ENCODE measurements around the gene KBTBD7. TPM values are rescaled to one million over a fixed set of nuclear protein-coding genes. Genes with fewer than 3 reads are reported as not detected.

KBTBD7 gene
- total and polyA plus RNA-seq, 9 of the 15 experiments (the other 6 are each of a cell fraction or from before 2014, with no cell fraction given), result 1.8 to 4.4 (median 3.3) TPM

DNA sequence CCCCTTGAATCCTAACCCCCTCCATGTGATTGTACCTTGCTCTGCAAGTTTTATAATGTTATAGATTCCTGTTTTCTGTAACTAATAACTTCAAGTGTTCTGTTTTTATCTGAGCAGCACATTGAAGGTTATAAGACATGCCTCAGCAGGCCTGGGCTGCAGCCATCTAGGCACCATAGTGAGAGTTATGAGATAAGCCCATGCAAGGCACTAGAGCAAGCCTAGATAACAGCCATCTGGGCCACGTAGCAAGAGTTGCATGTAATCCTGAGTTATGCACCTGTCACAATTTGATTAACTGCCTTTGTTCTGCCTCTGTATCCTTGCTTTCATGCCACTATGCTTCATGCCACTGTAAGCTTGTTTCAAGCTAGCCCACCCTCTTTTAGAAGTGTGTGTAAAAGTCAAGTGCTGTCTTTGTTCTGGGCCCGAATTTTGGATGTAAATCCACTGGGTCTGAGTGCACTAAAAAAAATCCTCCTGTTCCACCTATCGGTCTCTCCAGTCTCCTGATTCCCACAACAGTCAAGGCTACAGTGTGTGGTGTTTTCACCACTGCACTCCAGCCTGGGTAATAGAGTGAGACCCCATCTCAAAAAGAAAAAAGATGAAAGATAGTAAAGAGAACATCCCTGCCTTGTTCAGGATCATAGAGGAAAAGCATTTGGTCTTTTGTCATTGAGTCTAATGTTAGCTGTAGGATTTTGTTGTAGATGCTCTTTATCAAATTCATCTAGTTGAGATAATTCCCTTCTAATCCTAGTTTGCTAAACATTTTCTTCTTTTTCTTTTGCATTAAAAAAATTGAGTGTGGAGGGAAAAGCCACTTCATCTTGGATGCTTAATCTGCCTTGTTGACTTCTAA is 45.7 kb downstream of the KBTBD7 start (continued):
- TF ChIP-seq, protein P1, sequence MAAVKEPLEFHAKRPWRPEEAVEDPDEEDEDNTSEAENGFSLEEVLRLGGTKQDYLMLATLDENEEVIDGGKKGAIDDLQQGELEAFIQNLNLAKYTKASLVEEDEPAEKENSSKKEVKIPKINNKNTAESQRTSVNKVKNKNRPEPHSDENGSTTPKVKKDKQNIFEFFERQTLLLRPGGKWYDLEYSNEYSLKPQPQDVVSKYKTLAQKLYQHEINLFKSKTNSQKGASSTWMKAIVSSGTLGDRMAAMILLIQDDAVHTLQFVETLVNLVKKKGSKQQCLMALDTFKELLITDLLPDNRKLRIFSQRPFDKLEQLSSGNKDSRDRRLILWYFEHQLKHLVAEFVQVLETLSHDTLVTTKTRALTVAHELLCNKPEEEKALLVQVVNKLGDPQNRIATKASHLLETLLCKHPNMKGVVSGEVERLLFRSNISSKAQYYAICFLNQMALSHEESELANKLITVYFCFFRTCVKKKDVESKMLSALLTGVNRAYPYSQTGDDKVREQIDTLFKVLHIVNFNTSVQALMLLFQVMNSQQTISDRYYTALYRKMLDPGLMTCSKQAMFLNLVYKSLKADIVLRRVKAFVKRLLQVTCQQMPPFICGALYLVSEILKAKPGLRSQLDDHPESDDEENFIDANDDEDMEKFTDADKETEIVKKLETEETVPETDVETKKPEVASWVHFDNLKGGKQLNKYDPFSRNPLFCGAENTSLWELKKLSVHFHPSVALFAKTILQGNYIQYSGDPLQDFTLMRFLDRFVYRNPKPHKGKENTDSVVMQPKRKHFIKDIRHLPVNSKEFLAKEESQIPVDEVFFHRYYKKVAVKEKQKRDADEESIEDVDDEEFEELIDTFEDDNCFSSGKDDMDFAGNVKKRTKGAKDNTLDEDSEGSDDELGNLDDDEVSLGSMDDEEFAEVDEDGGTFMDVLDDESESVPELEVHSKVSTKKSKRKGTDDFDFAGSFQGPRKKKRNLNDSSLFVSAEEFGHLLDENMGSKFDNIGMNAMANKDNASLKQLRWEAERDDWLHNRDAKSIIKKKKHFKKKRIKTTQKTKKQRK (IDR thresholded peaks at IDR 0.05; ENCODE audit: borderline replicate concordance, low read depth, low read length), result peak; percentile 78
- 0 out of 2 replicates have a peak, but pooled peaks have one; percentile 35 for TF ChIP-seq JUN (IDR thresholded peaks at IDR 0.05; ENCODE audit: borderline replicate concordance, low read depth, low read length)
- TF ChIP-seq JUN (CRISPR knock-in tag; IDR thresholded peaks at IDR 0.05; ENCODE audit: borderline replicate concordance), result no peak
- TF ChIP-seq ETV6 (IDR thresholded peaks at IDR 0.05; ENCODE audit: borderline replicate concordance in 1 of 2, low read depth in 2 of 2, low read length in 1 of 2), result no peak
- TF ChIP-seq ETV6 (CRISPR knock-in tag; IDR thresholded peaks at IDR 0.05; ENCODE audit: borderline replicate concordance), result no peak
- no peak for TF ChIP-seq SIN3A (IDR thresholded peaks at IDR 0.05; ENCODE audit: borderline replicate concordance in 2 of 2, control insufficient read depth in 1 of 2, low read depth in 2 of 2, low read length in 2 of 2)
- peak; percentile 69; the same call in 1 of the 2 replicates for TF ChIP-seq MIER1 (IDR thresholded peaks at IDR 0.05; ENCODE audit: low read depth)
- TF ChIP-seq HDAC3 (IDR thresholded peaks at IDR 0.05; ENCODE audit: borderline replicate concordance, partially characterized antibody), result no peak
- TF ChIP-seq CBX1 (IDR thresholded peaks at IDR 0.05; ENCODE audit: low read depth), result peak; percentile 95
- TF ChIP-seq, protein P2, sequence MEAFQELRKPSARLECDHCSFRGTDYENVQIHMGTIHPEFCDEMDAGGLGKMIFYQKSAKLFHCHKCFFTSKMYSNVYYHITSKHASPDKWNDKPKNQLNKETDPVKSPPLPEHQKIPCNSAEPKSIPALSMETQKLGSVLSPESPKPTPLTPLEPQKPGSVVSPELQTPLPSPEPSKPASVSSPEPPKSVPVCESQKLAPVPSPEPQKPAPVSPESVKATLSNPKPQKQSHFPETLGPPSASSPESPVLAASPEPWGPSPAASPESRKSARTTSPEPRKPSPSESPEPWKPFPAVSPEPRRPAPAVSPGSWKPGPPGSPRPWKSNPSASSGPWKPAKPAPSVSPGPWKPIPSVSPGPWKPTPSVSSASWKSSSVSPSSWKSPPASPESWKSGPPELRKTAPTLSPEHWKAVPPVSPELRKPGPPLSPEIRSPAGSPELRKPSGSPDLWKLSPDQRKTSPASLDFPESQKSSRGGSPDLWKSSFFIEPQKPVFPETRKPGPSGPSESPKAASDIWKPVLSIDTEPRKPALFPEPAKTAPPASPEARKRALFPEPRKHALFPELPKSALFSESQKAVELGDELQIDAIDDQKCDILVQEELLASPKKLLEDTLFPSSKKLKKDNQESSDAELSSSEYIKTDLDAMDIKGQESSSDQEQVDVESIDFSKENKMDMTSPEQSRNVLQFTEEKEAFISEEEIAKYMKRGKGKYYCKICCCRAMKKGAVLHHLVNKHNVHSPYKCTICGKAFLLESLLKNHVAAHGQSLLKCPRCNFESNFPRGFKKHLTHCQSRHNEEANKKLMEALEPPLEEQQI (IDR thresholded peaks at IDR 0.05), result peak; percentile 52; the same call in 1 of the 2 replicates
- TF ChIP-seq GATAD2B (IDR thresholded peaks at IDR 0.05; ENCODE audit: borderline replicate concordance), result no peak
- peak; percentile 71 to 84 for TF ChIP-seq TRIM24 (IDR thresholded peaks at IDR 0.05)
- no peak for TF ChIP-seq PHF8 (IDR thresholded peaks at IDR 0.05; ENCODE audit: borderline replicate concordance, low read length)
- TF ChIP-seq PHF21A (IDR thresholded peaks at IDR 0.05; ENCODE audit: borderline replicate concordance, low read depth), result no peak
- TF ChIP-seq, protein P3, sequence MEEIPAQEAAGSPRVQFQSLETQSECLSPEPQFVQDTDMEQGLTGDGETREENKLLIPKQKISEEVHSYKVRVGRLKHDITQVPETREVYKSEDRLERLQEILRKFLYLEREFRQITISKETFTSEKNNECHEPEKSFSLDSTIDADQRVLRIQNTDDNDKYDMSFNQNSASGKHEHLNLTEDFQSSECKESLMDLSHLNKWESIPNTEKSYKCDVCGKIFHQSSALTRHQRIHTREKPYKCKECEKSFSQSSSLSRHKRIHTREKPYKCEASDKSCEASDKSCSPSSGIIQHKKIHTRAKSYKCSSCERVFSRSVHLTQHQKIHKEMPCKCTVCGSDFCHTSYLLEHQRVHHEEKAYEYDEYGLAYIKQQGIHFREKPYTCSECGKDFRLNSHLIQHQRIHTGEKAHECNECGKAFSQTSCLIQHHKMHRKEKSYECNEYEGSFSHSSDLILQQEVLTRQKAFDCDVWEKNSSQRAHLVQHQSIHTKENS (CRISPR knock-in tag; IDR thresholded peaks at IDR 0.05), result no peak
- TF ChIP-seq HLTF (IDR thresholded peaks at IDR 0.05), result peak; percentile 98
- TF ChIP-seq ZNF217 (CRISPR knock-in tag; IDR thresholded peaks at IDR 0.05), result no peak
- TF ChIP-seq MCM2 (IDR thresholded peaks at IDR 0.05; ENCODE audit: low read depth), result no peak
